Right renal pelvis (tissue), 4 donors: ENCODE results near the gene FGD2. TPM values are rescaled to one million over a fixed set of nuclear protein-coding genes. Genes with fewer than 3 reads are reported as not detected.
A peak's percentile ranks its signal among the peaks of the same experiment; 100 is the strongest.
"Not testable (repeated sequence)": the region's sequence is repeated elsewhere in the genome, so short reads cannot be mapped to it uniquely, and the experiment has no call there.

ENCODE experiments used
- DNase-seq, 4 donors: peaks; one replicate each; pipeline ENCODE4 v3.0.0-alpha.2; 2013; ENCODE audit warnings: low read depth in 4 of 4, low spot score in 3 of 4, missing footprints in 1 of 4
- polyA plus RNA-seq, 4 donors: library from polyadenylated mRNA; unstranded; fragments of 120-200 nt; gene quantifications; one replicate each; pipeline ENCODE4 v1.2.1, GENCODE V29; 2013; ENCODE audit not compliant: insufficient read length in 4 of 4

Gene FGD2
- polyA plus RNA-seq, 4 donors, result 1.4 to 2.6 (median 1.7) TPM

DNA sequence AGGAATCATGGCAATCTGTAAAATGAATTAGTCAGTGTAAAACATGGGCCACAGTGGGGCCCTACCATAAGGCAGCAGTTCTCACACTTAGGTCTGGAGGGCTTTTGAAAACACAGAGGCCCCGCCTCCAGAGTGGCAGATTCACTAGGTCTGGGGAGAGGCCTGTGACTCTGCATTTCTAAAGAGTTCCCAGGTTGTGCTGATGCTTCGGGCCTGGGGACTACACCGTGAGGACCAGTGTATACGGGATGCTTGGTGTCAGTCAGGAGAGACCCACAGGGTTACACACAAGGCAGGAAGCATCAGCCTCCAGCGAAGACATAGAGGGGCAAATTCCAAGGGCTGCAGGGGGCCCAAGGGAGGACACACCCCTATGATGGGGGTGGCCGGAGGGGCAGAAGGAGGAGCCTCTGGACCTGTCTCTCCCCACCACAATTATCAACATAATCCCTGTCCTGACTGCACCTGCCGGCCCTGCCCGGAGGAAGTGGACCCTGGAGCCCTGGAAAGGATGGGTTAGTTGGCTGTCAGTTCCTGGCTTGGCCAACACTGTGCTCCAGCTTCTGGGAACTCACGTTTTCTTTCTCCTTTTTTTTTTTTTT is 46.7 kb downstream of the FGD2 start:
- no peak for DNase-seq

DNA sequence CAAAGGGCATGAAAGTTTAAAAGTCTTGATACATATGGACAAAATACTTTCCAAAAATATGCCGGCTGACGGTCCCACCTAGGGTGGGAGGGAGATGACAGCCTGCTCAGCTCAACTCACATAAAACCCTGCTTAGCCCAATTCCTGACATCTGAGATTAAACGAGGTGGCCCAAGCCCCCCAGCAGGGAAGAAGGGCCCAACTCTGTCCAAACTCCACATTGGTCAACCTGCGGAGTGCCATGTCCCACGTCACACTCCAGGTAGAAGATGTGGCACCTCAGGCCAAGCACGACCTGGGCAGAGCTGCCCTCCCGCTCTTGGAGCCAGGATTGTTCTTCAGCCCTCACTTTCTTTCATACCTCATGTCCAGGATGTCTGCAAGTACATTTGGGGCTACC is 48.2 kb downstream of the FGD2 start:
- no peak for DNase-seq

DNA sequence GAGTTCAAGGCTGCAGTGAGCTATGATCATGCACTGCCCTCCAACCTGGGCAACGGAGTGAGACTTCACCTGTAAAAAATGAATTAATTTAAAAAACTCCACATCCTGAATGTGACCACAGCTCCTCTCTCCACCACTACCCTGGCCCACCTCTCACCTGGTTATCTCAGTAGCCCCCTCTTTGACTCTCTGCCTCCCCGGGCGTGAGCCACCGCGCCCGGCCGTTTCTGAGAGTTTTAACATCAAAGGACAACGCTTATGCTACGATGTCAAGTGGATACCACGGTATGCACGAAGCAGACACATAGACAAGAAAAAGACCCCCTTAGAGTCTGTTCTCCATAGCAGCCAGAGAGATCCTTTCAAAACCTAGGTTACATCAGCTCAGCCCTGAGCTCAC is 48.7 kb downstream of the FGD2 start:
- DNase-seq, result no peak

DNA sequence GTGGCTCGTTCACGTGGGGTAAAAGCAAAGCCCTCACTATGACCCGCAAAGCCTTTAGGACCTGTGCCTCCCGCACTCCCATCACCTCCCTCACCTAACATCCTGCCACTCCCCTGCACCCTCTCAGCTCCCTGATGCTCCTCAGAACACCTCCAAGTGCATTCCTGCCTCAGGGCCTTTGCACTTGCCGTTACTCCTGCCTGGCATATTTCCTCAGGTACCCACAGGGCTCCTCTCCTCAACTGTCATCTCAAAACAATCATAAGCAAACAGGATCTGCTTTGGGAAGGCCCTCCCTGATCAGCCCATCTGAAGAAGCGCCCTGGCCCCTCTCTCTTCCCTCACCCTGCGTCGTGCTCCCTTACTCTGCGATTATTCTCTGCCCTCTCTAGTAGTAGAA is 49.1 kb downstream of the FGD2 start:
- no peak for DNase-seq

DNA sequence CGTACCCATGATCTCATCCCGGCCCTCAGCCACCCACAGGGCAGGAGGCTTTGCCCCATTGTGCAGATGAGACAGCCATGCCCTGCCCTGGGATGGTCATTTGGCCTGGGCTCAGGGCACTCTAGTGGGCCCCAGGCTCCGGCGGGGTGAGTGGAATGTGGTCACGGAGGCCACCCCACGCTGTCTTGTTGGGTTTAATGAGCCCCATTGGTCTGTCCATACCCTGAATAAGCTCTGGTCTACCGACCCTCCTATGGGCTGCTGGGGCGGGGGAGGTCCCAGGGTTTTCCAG is 50.6 kb downstream of the FGD2 start:
- DNase-seq, result no peak

DNA sequence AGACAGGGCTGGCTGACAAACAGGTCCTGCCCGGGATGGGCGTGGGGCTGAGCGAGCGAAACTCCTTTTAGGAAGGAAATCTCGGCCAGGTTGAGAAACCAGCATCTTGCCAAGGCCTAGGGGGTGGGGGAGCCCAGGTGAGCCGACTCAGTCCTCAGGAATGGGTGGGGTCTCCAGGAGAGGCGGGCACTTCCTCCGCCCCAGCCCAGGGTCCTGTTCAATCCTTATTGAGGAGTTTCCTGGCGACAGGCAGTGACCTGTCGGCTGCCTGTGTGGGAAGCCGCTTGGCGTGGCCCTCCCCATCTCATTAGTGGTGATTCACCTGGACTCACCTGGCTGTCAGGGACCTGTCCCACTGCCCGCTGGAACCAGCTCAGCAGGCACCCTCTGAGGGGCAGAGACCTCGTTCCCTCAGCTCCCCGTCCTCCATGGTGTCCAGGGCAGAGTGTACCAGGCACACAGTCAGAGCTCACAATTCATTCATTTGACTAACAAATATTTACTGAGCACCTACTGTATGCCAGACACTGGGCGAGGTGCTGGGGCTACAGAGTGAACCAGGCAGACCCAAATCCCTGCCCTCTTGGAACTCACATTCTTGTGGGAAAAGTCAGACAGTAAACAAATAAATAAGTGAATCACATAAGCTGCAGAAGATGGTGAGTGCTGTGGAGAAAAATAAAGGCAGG is 51.1 kb downstream of the FGD2 start:
- no peak for DNase-seq

DNA sequence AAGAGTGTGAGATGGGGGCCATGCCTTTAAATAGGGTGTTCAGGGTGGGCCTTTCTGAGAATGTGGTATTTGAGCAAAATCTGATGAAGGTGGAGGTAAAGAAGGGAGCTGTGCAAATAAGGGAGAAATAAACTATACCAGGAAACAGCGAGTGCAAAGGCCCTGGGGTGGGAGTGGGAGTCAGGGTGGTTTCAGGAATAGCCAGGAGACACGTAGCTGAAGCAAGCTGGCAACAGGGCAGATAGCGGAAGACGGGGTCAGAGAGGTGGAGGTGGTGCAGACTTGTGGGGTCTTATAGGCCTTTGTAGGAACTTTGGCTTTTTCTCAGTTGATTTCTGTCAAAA is 51.6 kb downstream of the FGD2 start:
- DNase-seq, result no peak

DNA sequence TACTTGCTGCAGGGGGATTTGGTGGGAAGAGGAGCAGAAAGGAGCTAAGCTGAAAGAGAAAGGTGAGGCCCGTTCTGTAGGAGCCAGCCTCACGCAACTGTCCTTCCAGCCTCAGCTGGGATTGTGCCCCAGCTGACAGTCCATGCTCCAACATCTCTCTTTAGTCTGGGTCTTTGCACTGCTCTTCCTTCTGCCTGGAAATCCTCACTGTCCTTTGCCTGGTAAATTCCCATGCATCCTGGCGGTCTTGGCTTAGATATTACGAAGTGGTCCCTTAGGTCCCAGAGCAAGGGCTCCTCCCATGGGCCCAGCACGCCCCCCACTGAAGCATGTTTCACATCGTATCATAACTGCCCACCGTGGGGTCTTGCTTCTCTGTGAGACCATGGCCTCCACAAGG is 52.2 kb downstream of the FGD2 start:
- DNase-seq, result no peak

DNA sequence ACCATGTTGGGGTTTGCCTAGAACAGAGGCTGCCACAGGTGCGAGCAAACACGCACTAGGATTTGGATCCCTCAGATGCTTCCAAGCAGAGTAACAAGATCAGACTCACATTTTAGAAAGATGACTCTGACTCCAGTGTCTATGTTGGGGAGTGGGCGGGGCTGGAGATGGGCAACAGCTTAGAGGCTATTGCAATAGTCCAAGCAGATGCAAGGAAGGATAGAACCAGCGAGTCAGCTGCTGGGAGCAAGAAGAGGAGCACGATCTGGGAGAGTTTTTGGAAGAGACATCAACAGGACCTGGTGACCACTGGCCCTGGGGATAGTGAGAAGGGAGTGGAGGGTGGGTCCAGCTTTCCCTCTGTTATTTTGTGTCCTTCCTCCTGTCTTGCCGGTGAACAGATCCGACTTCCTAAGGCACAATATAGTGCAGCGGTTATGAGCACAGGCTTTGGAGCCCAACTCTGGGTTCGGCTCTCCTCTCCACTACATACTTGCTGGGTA is 52.7 kb downstream of the FGD2 start:
- DNase-seq, result no peak

DNA sequence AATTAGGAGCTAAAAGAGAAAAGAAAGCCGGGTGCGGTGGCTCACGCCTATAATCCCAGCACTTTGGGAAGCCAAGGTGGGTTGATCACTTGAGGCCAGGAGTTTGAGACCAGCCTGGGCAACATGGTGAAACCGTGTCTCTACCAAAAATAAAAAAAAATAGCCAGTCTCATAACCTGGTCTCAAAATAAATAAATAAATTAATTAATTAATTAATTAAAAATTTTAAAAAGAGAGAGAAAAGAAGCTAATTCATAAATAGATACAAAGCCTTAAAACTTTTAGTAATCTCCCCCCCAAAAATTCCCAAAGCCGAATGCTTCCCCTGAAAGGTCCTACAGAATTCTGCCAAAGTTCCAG is 53.5 kb downstream of the FGD2 start:
- not testable (repeated sequence) for DNase-seq

DNA sequence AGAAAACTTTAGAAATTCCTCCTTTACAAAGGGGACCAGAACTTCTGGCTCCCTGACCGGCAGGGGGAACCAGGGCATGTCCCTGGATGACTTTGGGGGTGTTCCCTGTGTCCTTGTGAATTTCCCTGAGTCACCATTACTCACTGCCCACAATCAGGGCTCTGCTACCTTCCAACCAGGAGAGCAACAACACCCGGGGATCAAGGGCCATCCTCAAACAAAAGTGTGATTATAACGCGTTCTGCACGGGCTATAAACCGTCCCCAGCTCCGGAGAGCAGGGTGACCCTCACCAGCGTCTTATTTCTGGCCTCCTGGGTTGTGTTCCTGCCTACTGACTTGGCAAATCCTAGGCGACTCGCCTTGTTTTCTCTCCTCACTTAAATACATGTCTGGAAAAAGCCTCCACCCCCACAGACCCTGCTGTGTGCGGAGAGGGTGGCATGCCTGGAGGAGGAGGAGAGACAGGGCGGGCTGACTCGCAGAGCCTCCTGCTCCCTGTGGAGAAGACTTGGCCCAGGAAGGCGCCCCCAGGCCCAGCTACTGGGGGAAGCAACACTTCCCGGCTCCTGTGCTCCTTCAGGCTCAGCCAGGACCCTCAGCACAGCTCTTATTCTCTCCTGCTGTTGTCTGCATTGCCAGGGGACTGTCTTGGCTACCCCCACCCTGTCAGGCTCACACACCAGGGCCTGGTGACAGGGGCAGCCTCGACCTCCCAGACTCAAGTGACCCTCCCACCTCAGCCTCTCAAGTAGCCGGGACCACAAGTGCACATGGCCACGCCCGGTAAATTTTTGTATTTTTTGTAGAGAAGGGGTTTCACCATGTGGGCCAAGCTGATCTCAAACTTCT is 54.1 kb downstream of the FGD2 start:
- peak in 2 of 4 donors; percentile 57 to 69 for DNase-seq

DNA sequence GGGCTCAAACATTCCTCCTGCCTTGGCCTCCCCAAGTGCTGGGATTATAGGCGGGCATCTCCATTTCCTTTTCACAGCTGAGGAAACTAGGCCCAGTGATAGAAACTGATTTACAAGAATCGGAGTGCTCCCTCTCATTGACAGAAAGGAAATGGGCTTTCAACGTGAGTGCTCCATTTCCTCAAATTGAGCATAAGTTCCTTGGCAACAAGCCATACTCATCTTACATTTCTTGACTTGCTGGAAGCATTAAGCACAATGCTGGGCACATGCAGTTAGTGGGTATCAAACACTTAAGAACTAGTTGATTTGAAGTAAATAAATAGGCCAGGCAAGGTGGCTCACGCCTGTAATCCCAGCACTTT is 54.7 kb downstream of the FGD2 start:
- DNase-seq, result no peak

DNA sequence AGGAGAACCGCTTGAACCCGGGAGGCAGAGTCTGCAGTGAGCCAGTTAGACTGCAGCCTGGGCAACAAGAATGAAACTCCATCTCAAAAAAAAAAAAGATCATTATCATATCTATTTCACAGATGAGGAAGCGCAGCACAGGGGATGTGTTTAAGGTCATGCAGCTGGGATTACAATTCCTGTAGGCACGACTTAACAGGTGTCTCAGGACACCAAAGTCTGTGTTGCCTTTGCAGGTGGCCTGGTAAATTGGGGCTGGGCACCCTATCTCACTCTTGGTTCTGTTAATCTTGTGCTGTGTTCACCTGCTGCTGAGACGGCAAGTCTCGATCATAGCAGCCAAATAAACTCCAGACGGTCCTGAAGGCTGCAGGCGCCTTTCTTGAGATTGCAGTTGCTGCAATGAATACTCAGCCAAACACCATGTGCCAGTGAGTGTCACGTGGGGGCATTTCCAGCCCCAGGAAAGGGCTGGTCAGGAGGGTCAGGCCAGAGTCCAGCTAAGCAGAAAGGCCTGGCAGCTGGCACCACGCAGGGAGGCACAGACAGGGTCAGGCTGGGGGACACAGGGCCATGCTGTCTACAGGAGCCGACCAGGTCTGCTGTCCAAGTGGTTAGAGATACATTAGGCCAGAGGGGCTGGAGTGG is 55.8 kb downstream of the FGD2 start:
- no peak for DNase-seq

DNA sequence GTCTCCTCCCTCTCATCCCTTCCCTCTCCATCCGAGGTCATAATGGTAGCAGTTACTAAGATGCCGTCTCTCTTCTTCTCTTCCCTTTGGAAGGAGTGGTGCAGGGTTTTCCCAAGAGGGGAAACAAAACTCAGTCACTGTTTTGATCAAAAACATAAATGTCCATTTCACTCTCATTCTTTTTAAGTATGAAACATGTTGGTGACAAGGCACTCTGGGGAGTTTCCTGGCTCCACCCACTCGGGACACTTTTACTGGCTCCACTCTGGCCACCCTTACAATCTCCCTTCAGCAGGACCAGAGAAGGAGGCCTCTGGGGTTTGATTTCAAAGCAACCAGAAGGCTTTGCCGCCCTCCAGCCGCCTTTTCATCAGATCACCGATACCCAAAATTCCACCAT is 57.0 kb downstream of the FGD2 start:
- DNase-seq, result no peak

DNA sequence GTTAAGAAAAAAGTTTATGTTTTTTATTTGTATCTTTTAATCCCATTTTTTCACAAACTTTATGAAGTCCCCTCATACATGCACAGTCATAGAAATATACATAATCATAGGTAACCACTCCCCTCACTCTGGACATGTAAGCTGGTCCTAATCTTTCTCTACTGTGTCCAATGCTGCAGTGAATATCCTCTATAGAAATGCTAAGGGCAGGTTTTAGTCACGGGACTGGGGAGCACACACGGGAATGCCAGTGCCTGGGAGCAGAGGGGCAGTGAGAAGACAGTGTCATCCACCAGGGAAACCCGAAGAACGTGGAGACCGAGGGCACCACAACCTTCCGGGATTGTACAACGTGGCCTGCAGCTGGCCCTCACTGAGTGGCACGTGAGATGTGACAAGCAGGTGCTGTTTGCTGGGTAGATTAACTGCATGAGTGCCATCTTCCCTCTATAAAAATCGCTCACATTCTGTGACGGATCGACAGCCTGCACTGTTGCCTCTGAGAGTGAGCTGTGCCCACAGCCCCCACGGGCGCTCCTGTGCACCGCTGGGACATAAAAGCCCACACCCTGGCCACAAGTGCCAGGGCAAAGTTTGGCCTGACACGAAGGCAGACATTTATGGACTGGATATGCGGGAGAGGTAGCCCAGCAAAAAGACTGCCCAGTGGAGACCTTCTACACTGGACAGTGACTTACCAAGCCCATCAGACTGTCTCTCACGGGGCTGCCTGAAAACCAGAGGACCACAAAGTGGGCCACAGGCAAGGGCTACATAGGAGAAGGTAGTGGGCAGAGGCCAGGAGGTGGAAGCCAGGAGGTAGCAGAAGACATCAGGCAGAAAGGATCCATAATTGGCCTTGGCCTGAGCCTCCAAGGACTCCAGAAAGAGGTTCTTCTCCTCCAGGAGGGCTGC is 63.2 kb downstream of the FGD2 start:
- DNase-seq, result no peak

DNA sequence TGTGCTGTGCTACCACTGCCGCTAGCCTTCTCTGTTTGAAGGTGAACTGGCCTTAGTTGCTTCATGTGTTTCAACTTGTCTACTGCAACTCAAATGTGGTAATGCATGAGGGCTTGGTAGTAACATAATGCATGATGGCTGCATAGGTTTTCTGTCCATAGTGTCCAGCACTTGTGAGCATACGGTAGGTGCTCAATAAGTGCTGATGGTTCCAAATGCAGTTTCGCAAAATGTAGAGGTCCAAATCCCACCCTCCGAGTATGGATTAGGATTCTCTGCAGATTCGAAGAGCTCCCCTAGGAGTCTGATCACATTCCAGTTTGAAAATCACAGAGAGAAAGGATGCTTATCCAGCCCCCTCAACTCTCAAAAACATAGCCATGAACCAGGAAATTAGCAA is 64.2 kb downstream of the FGD2 start:
- no peak for DNase-seq

DNA sequence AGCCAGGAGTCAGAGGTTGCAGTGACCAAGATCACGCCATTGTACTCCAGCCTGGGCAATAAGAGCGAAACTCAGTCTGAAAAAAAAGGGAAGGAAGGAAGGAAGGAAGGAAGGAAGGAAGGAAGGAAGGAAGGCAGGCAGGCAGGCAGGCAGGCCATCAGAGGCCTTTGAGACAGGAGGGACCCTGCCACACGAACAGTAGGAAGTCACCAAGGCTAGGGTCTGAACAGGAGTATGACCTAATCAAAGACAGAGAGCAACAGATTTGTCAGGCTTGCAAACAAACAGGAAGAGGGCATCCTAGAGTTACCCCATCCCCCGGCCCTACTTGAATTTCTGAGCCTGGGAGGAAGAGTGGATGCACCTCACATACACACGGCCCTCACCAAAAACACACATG is 67.1 kb downstream of the FGD2 start:
- no peak for DNase-seq

DNA sequence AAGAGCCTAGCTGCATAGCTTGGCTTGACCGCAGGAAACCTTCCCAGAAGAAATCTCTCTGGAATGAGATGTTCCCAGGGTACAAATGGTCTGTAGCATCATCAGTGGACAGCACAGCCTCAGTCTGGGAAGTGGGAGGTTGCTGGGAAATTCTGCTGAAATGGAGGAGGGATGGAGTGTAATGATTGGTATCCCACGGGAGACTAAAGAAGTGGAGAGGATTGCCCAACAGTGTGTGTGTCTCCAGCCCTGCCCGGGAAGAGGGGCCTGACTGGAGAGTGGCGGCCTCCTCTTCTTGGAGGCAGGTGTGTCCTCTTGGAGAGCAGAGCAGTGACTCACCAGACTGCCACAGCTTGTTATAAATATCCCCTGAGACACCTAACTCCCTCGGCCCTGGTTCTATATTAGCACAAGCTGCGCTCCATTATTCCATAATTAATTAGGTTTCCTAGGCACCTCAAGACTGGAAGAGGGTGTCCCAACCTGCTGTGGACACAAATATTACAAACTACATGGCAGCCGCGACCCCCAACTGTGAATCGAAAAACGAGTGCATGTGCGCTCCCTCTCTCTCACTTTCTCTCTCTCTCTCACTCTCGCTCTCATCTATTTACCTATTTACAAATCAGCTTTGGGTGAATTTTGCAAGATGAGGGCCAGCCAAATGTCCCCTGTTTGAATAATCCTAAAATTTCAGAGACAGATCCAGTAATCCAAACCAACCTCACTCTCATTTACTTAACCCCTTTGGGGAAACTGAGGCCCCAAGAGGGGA is 68.8 kb downstream of the FGD2 start:
- no peak for DNase-seq

DNA sequence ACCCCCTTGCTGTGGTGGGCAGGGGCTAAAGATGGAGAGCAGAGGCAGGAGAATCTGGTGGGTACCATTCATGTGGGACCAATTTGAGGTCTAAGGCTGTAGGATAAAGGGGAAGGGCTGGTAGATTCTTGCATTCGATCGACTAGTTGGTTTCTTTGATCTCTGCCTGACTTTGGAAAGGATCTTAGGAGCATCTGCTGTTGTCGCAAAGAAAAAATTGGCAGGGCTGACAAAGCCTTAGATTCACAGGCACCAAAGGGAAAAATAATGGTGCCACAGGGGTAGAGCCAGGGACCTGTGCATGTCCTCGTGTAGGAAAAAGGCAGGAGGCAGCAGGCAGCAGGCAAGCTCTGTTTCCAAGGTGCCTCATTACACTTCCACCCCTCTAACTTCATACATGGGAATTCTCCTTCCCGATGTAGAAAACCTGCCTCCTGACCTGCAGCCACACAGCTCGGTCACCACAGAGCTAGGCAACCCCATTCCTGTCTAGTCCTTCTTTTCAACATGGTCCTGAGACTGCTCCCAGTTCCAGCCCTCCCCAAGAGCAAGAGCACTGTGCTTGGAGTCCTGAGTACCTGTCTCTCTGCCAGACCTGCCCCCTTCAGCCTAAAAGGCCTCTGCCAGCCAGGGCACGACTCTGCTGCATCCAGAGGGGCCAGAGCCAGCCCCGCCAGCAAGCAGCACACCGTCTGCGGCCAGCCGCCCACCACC is 71.9 kb downstream of the FGD2 start:
- DNase-seq, result no peak
